Measurements from ENCODE around the gene KDR. TPM values are rescaled to one million over a fixed set of nuclear protein-coding genes. Genes with fewer than 3 reads are reported as not detected.

The KDR gene
- total RNA-seq, 1 experiment from 2014 or later, result 0.52 TPM

GRCh38 chr4:55170462-55170861, 45.1 kb upstream of the KDR start:
- intact Hi-C loops (cut with micrococcal nuclease), result loop anchor here (5.0 kb wide), 1 partner anchor 198 kb away; no protein-coding TSS in a partner anchor
- Histone ChIP-seq H3K36me3 (ENCODE audit: control insufficient read depth in 1 of 2, insufficient read depth in 2 of 2, low read length in 2 of 2) (no peaks in the 10 kb centered on the region), H3K9ac (ENCODE audit: low read length) (no peak overlapping the region), H3K9me3 (ENCODE audit: control insufficient read depth in 1 of 2, insufficient read depth in 1 of 2, low read depth in 1 of 2, low read length in 2 of 2) (no peaks in the 10 kb centered on the region), H3K9me2 (ENCODE audit: insufficient read depth) (no peaks in the 10 kb centered on the region), H3K4me2 (ENCODE audit: low read length) (no peak overlapping the region), H2AFZ (ENCODE audit: low read depth, low read length, poor library complexity, severe bottlenecking) (no peak overlapping the region), H3K79me2 (ENCODE audit: insufficient read depth, low read length) (no peaks in the 10 kb centered on the region), H3K27ac (ENCODE audit: low read depth, low read length) (no peak overlapping the region), H3K27me3 (ENCODE audit: insufficient read depth, low read length) (no peaks in the 10 kb centered on the region), H3K4me1 (ENCODE audit: control insufficient read depth in 1 of 2, insufficient read depth in 2 of 2, low read length in 2 of 2) (peaks cover 11 to 43% of the 10 kb centered on the region in 2 experiments), H4K20me1 (ENCODE audit: insufficient read depth) (no peaks in the 10 kb centered on the region), H3K4me3 (replicated peaks in 1 of 2; ENCODE audit: low read depth in 1 of 2, low read length in 2 of 2) (no peak overlapping the region)
- ChIA-PET CTCF (no interaction called here), POLR2A (interaction anchor here (1.0 kb wide), 1 partner anchor 14 kb away, joined by 3 read pairs; no protein-coding TSS in a partner anchor), RAD21 (ENCODE audit: low non-redundant PET in 1 of 2, low total read pairs in 2 of 2, uncharacterized antibody in 2 of 2, unreplicated experiment in 2 of 2) (no interaction called here)
- TF ChIP-seq, protein P1, sequence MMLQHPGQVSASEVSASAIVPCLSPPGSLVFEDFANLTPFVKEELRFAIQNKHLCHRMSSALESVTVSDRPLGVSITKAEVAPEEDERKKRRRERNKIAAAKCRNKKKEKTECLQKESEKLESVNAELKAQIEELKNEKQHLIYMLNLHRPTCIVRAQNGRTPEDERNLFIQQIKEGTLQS (IDR thresholded peaks at IDR 0.05), result no peak
- TF ChIP-seq SRF (IDR thresholded peaks at IDR 0.05; ENCODE audit: low read depth) (no peak), POLR2AphosphoS5 (IDR thresholded peaks at IDR 0.05; ENCODE audit: low read depth, low read length) (no peak), YY1 (IDR thresholded peaks at IDR 0.05; ENCODE audit: extremely low read depth, insufficient replicate concordance, low read depth, low read length) (no peak), CBX3 (IDR thresholded peaks at IDR 0.05; ENCODE audit: low read depth) (no peak), POLR2A (IDR thresholded peaks at IDR 0.05; ENCODE audit: borderline replicate concordance, extremely low read depth, insufficient read depth, insufficient read length) (no peak), TCF7L2 (IDR thresholded peaks at IDR 0.05; ENCODE audit: borderline replicate concordance, extremely low read depth, insufficient read depth, insufficient read length) (no peak), CEBPB (IDR thresholded peaks at IDR 0.05; ENCODE audit: low read depth) (no peak), RAD21 (IDR thresholded peaks at IDR 0.05; ENCODE audit: low read depth) (no peak), ZFX (IDR thresholded peaks at IDR 0.05) (no peak), ZNF274 (IDR thresholded peaks at IDR 0.05; ENCODE audit: low read depth, low read length) (no peak), EGR1 (IDR thresholded peaks at IDR 0.05; ENCODE audit: low read depth) (no peak), JUND (IDR thresholded peaks at IDR 0.05) (no peak), EZH2 (IDR thresholded peaks at IDR 0.05) (no peak)
- TF ChIP-seq, protein P2, sequence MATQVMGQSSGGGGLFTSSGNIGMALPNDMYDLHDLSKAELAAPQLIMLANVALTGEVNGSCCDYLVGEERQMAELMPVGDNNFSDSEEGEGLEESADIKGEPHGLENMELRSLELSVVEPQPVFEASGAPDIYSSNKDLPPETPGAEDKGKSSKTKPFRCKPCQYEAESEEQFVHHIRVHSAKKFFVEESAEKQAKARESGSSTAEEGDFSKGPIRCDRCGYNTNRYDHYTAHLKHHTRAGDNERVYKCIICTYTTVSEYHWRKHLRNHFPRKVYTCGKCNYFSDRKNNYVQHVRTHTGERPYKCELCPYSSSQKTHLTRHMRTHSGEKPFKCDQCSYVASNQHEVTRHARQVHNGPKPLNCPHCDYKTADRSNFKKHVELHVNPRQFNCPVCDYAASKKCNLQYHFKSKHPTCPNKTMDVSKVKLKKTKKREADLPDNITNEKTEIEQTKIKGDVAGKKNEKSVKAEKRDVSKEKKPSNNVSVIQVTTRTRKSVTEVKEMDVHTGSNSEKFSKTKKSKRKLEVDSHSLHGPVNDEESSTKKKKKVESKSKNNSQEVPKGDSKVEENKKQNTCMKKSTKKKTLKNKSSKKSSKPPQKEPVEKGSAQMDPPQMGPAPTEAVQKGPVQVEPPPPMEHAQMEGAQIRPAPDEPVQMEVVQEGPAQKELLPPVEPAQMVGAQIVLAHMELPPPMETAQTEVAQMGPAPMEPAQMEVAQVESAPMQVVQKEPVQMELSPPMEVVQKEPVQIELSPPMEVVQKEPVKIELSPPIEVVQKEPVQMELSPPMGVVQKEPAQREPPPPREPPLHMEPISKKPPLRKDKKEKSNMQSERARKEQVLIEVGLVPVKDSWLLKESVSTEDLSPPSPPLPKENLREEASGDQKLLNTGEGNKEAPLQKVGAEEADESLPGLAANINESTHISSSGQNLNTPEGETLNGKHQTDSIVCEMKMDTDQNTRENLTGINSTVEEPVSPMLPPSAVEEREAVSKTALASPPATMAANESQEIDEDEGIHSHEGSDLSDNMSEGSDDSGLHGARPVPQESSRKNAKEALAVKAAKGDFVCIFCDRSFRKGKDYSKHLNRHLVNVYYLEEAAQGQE (IDR thresholded peaks at IDR 0.05; ENCODE audit: low read depth), result no peak
- TF ChIP-seq, protein P3, sequence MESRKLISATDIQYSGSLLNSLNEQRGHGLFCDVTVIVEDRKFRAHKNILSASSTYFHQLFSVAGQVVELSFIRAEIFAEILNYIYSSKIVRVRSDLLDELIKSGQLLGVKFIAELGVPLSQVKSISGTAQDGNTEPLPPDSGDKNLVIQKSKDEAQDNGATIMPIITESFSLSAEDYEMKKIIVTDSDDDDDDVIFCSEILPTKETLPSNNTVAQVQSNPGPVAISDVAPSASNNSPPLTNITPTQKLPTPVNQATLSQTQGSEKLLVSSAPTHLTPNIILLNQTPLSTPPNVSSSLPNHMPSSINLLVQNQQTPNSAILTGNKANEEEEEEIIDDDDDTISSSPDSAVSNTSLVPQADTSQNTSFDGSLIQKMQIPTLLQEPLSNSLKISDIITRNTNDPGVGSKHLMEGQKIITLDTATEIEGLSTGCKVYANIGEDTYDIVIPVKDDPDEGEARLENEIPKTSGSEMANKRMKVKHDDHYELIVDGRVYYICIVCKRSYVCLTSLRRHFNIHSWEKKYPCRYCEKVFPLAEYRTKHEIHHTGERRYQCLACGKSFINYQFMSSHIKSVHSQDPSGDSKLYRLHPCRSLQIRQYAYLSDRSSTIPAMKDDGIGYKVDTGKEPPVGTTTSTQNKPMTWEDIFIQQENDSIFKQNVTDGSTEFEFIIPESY (IDR thresholded peaks at IDR 0.05; ENCODE audit: extremely low read depth, insufficient replicate concordance, low read length), result no peak
- TF ChIP-seq, protein P4, sequence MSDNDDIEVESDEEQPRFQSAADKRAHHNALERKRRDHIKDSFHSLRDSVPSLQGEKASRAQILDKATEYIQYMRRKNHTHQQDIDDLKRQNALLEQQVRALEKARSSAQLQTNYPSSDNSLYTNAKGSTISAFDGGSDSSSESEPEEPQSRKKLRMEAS (IDR thresholded peaks at IDR 0.05), result no peak
- no TSS peak for BruUV-seq (replicated peaks)
- DNase-seq (ENCODE audit: low read depth, low spot score) (no peak), ATAC-seq (no peak)

Measured in HCT116 (cell line).